Testis (tissue), 2 donors: Measurements from ENCODE around the gene PTX3.

ENCODE experiments used
- CTCF ChIP-seq, 3 experiments: fragments of 450-650 bp in 2 of 3; fragments of 200-600 bp in 1 of 3; sonication (generic) in 1 of 3; IDR thresholded peaks; one replicate each; pipeline ENCODE4 v1.5.1; 2016 to 2019; ENCODE audit warnings: antibody characterized with exemption in 3 of 3, mild to moderate bottlenecking in 2 of 3, moderate library complexity in 1 of 3
- POLR2A ChIP-seq: fragments of 450-650 bp; IDR thresholded peaks from one replicate; pipeline ENCODE4 v1.6.1; 2017; ENCODE audit warnings: antibody characterized with exemption, mild to moderate bottlenecking, moderate library complexity

- TF ChIP-seq CTCF (IDR thresholded peaks at IDR 0.05) (no peak), POLR2A (no peak)
Observed at GRCh38 chr3:157487339-157487738, 50.7 kb downstream of the PTX3 start.
